Mesendoderm (in vitro differentiated cells): ENCODE data around the gene MRPS18B.
A peak's percentile ranks its signal among the peaks of the same experiment; 100 is the strongest.

ENCODE experiments used
- DNase-seq: peaks from one replicate; pipeline ENCODE4 v3.0.0; 2013
- H2AK5ac ChIP-seq: 2 replicates; pipeline ENCODE4 v1.6.1; 2013; ENCODE audit warnings: low read length, inconsistent platforms
- H2BK120ac ChIP-seq: 2 replicates; pipeline ENCODE4 v1.6.1; 2013; ENCODE audit warnings: low read depth, mild to moderate bottlenecking, low read length, moderate library complexity, mixed read lengths
- H2BK15ac ChIP-seq: replicated peaks from 2 replicates; pipeline ENCODE4 v1.6.1; 2013; ENCODE audit warnings: low read depth, mild to moderate bottlenecking, moderate library complexity
- H2BK5ac ChIP-seq: 2 replicates; pipeline ENCODE4 v1.6.1; 2013; ENCODE audit warnings: low read length, inconsistent platforms
- H3K18ac ChIP-seq: 2 replicates; pipeline ENCODE4 v1.6.1; 2013; ENCODE audit warnings: mild to moderate bottlenecking, low read length, mixed read lengths
- H3K23ac ChIP-seq: one replicate; pipeline ENCODE4 v1.6.1; 2013; ENCODE audit warnings: low read length
- H3K27ac ChIP-seq: 2 replicates; pipeline ENCODE4 v1.5.1; 2013; ENCODE audit warnings: low read depth, mild to moderate bottlenecking, inconsistent platforms, low read length, moderate library complexity
- H3K27me3 ChIP-seq: 2 replicates; pipeline ENCODE4 v1.6.1; 2013; ENCODE audit warnings: low read length, control low read depth, mild to moderate bottlenecking, inconsistent platforms; ENCODE audit not compliant: insufficient read depth, poor library complexity
- H3K36me3 ChIP-seq: 2 replicates; pipeline ENCODE4 v1.6.1; 2013; ENCODE audit warnings: low read length, inconsistent platforms; ENCODE audit not compliant: control insufficient read depth, insufficient read depth
- H3K4ac ChIP-seq: one replicate; pipeline ENCODE4 v1.6.1; 2013; ENCODE audit warnings: low read depth, mild to moderate bottlenecking, low read length, moderate library complexity
- H3K4me1 ChIP-seq: 2 replicates; pipeline ENCODE4 v1.6.1; 2013; ENCODE audit warnings: low read depth, low read length, inconsistent platforms; ENCODE audit not compliant: control insufficient read depth
- H3K4me2 ChIP-seq: 2 replicates; pipeline ENCODE4 v1.6.1; 2013; ENCODE audit warnings: low read length
- H3K4me3 ChIP-seq: 2 replicates; pipeline ENCODE4 v1.5.1; 2013; ENCODE audit warnings: mild to moderate bottlenecking, low read length
- H3K56ac ChIP-seq: one replicate; pipeline ENCODE4 v1.6.1; 2013; ENCODE audit warnings: low read length
- H3K79me1 ChIP-seq: 2 replicates; pipeline ENCODE4 v1.6.1; 2013; ENCODE audit warnings: low read length, inconsistent platforms
- H3K79me2 ChIP-seq: 2 replicates; pipeline ENCODE4 v1.6.1; 2013; ENCODE audit warnings: mild to moderate bottlenecking, low read length; ENCODE audit not compliant: control insufficient read depth, insufficient read depth
- H3K9ac ChIP-seq: 2 replicates; pipeline ENCODE4 v1.6.1; 2013; ENCODE audit warnings: low read length, inconsistent platforms
- H4K5ac ChIP-seq: one replicate; pipeline ENCODE4 v1.6.1; 2013; ENCODE audit warnings: low read length
- H4K8ac ChIP-seq: one replicate; pipeline ENCODE4 v1.6.1; 2013; ENCODE audit warnings: low read depth, mild to moderate bottlenecking, control low read depth, low read length, moderate library complexity
- WGBS: extraction: QIAGEN DNeasy Blood & Tissue Kit; methylation state at CpG from one replicate; pipeline ENCODE4 v1.1.7; 2013; ENCODE audit warnings: low lambda C conversion rate, missing lambda C conversion rate; ENCODE audit not compliant: insufficient coverage; ENCODE audit errors: extremely low coverage; 5-methylcytosine and 5-hydroxymethylcytosine counted together
- small RNA-seq: library from polyadenylated mRNA; stranded (forward); fragments of <200 nt; extraction: miRNeasy Mini kit (QIAGEN cat#:217004); gene quantifications from one replicate; pipeline ENCODE3, GENCODE V24; 2013; ENCODE audit not compliant: insufficient read depth

The MRPS18B gene

GRCh38 chr6:30670760-30671527, 53.3 kb downstream of the MRPS18B start:
- Histone ChIP-seq H3K36me3 (peaks cover under 1% of the 10 kb centered on the region), H3K27ac (no peak overlapping the region), H4K5ac (no peak overlapping the region), H3K27me3 (no peaks in the 10 kb centered on the region), H4K8ac (no peak overlapping the region), H2BK15ac (no peak overlapping the region), H3K4me1 (no peaks in the 10 kb centered on the region), H3K9ac (no peak overlapping the region), H2BK120ac (no peak overlapping the region), H3K56ac (no peak overlapping the region), H3K23ac (no peak overlapping the region), H2AK5ac (no peak overlapping the region), H2BK5ac (no peak overlapping the region), H3K79me1 (peaks cover 4% of the 10 kb centered on the region), H3K4me2 (no peak overlapping the region), H3K79me2 (peaks cover 4% of the 10 kb centered on the region), H3K4me3 (no peak overlapping the region), H3K18ac (no peak overlapping the region), H3K4ac (no peak overlapping the region)
- WGBS, result no CpG with 5 or more reads among the region's 27 CpGs
- peak; percentile 45 for DNase-seq

GRCh38 chr6:30672445-30673253, 55.0 kb downstream of the MRPS18B start, which contains the start of gene DHX16:
Gene DHX16, minus strand, starts transcription at chr6:30673006. Its CDS starts 165 bp downstream, at chr6:30672841.
- H2AK5ac ChIP-seq, result no peak within 1 kb of the TSS
- no peak within 1 kb of the TSS for H4K8ac ChIP-seq
- H3K4me3 ChIP-seq, result peak within 1 kb of the TSS; percentile 97
- no peak within 1 kb of the TSS for H3K18ac ChIP-seq
- no peak within 1 kb of the TSS for H2BK120ac ChIP-seq
- peak within 1 kb of the TSS; percentile 69 for H3K27ac ChIP-seq
- H3K36me3 ChIP-seq, result peaks cover 8% of the 10 kb centered on the region
- no peak within 1 kb of the TSS for H2BK5ac ChIP-seq
- H3K79me1 ChIP-seq, result peaks cover 4% of the 10 kb centered on the region
- peaks cover 4% of the 10 kb centered on the region for H3K79me2 ChIP-seq
- H3K56ac ChIP-seq, result peak within 1 kb of the TSS; percentile 97
- peak within 1 kb of the TSS; percentile 96 for H3K23ac ChIP-seq
- H4K5ac ChIP-seq, result no peak within 1 kb of the TSS
- H3K4ac ChIP-seq, result no peak within 1 kb of the TSS
- DNase-seq, result peak; percentile 98
- no CpG with 5 or more reads among the region's 57 CpGs for WGBS
- no peaks in the 10 kb centered on the region for H3K27me3 ChIP-seq
- peak within 1 kb of the TSS; percentile 98 for H3K9ac ChIP-seq
- no peak within 1 kb of the TSS for H2BK15ac ChIP-seq
- peak within 1 kb of the TSS; percentile 96 for H3K4me2 ChIP-seq
- H3K4me1 ChIP-seq, result no peaks in the 10 kb centered on the region

Small RNA genes within 50 kb of the gene (small RNA-seq; reads per million reads assigned to genes)
- gene MIR877, result 360 reads per million, percentile 98 among the genes with 10 or more reads in this experiment
